Measurements from ENCODE around the gene TPX2. TPM values are rescaled to one million over a fixed set of nuclear protein-coding genes. Genes with fewer than 3 reads are reported as not detected.
A peak's percentile ranks its signal among the peaks of the same experiment; 100 is the strongest.

The TPX2 gene
- total RNA-seq, 2 experiments from 2014 or later = 148 to 159 TPM

GRCh38 chr20:31709939-31710338 lies 29.2 kb upstream of the TPX2 start:
- peaks cover 65% of the 10 kb centered on the region for H3K36me3 Mint-ChIP-seq
- no peaks in the 10 kb centered on the region for H3K9me3 Mint-ChIP-seq (ENCODE audit: low read depth)
- CTCF ChIA-PET = interaction anchor here (0.7 to 22.3 kb wide), 3 partner anchors 13 to 52 kb away, joined by 5 to 685 read pairs (median 48); partner anchors contain the start of gene BCL2L1
- ATAC-seq = no peak
- H3K27ac Mint-ChIP-seq = peak overlapping the region; percentile 9
- H3K4me3 Mint-ChIP-seq = no peak overlapping the region
- no peak for DNase-seq
- H3K4me1 Mint-ChIP-seq = peaks cover 83% of the 10 kb centered on the region
- no peaks in the 10 kb centered on the region for H3K27me3 Mint-ChIP-seq

DNA sequence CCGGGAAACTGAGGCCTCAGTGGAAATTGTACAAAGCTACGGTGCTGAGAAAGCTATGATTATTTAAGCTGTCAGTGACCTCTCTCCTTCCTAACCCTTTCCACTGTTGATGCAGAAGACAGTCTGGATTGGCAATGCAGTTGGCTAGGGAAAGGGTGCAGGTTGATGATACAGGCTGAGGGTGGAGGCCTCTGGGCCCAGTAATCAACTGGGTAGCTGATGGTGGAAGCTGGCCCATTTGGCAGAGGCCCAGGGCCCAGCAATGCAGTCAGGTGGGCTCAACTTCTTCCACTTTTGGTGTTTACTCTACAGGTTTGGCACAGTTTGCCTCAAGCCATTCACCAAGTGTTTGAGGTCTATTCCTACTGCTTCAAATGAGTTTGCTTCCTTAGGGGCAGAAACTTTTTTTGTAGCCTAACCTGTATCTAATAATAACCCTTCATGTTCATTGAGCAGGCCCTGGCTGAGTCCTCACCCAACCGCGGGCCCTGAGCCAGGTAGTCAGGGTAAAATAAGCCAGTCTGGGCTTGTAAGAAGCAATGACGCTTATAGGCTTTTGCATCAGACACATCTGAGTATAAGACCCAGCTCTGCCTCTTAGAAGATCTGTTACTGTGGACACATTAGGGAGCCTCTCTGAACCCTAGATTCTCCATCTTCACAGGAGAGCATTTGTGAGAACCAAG lies 28.5 kb upstream of the TPX2 start:
- Mint-ChIP-seq H3K36me3 (peaks cover 65% of the 10 kb centered on the region), H3K9me3 (ENCODE audit: low read depth) (no peaks in the 10 kb centered on the region), H3K4me1 (peaks cover 85% of the 10 kb centered on the region), H3K4me3 (no peak overlapping the region), H3K27ac (peak overlapping the region; percentile 71), H3K27me3 (no peaks in the 10 kb centered on the region)
- ATAC-seq (no peak), DNase-seq (no peak)
- CTCF ChIA-PET = interaction anchor here (0.6 to 22.3 kb wide), 3 partner anchors 9 to 52 kb away, joined by 3 to 685 read pairs (median 48); partner anchors contain the start of gene BCL2L1

- Mint-ChIP-seq H3K9me3 (ENCODE audit: low read depth) (no peaks in the 10 kb centered on the region), H3K27me3 (no peaks in the 10 kb centered on the region), H3K4me1 (peaks cover 86% of the 10 kb centered on the region), H3K36me3 (peaks cover 71% of the 10 kb centered on the region), H3K27ac (peak overlapping the region; percentile 59), H3K4me3 (no peak overlapping the region)
- no peak for DNase-seq
- no peak for ATAC-seq
- CTCF ChIA-PET = interaction anchor here (0.6 to 22.3 kb wide), 3 partner anchors 8 to 53 kb away, joined by 3 to 685 read pairs (median 48); partner anchors contain the start of gene BCL2L1
Observed at GRCh38 chr20:31711179-31712111, 27.6 kb upstream of the TPX2 start.

- peaks cover 71% of the 10 kb centered on the region for H3K36me3 Mint-ChIP-seq
- peak overlapping the region; percentile 53 for H3K27ac Mint-ChIP-seq
- peaks cover 86% of the 10 kb centered on the region for H3K4me1 Mint-ChIP-seq
- no peak for ATAC-seq
- no peak for DNase-seq
- no peaks in the 10 kb centered on the region for H3K9me3 Mint-ChIP-seq (ENCODE audit: low read depth)
- CTCF ChIA-PET = interaction anchor here (1.9 to 22.3 kb wide), 3 partner anchors 11 to 78 kb away, joined by 5 to 685 read pairs (median 48); partner anchors contain the start of gene BCL2L1
- no peaks in the 10 kb centered on the region for H3K27me3 Mint-ChIP-seq
- H3K4me3 Mint-ChIP-seq = no peak overlapping the region
Observed at GRCh38 chr20:31712112-31712553, 27.0 kb upstream of the TPX2 start.

DNA sequence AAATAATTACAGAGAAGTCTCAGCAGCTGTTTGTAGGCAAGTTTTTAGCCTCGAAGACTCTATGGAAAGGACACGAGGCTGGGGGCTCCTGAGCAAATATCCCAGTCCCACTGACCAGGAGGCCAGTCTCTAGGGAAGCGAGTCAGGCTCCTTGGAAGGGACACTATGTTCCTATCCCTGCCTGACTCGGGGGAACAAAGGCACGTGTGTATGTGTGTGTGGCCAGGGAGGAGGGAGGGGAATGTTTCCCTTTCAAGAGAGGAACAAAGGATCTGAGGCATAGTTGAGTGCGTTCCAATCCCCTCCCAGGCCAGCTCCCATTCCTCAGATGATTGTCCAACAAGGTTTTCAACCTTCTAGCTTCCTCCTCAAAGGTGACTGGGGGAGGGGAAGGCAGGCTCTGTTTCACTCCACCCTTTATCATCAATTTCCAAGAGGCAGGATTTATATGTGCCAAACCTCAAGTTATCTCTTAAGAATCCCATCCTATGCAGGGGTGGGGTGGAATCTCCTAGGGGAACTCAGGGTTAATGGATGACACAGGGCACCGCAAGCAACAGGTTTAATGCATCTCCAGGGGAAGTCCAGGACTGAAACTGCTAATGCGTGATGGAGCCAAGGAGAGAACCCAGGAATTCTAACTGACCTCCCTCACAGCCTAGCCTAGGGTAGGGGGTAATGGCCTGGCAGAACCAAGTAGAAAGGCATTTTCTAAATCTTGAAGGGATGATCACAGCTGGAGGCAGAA lies 26.4 kb upstream of the TPX2 start:
- no peak overlapping the region for H3K27ac Mint-ChIP-seq
- no peak for DNase-seq
- peaks cover 89% of the 10 kb centered on the region for H3K4me1 Mint-ChIP-seq
- CTCF ChIA-PET = interaction anchor here (1.9 to 22.3 kb wide), 3 partner anchors 11 to 79 kb away, joined by 5 to 685 read pairs (median 48); partner anchors contain the start of gene BCL2L1
- H3K36me3 Mint-ChIP-seq = peaks cover 70% of the 10 kb centered on the region
- no peak for ATAC-seq
- H3K27me3 Mint-ChIP-seq = no peaks in the 10 kb centered on the region
- no peaks in the 10 kb centered on the region for H3K9me3 Mint-ChIP-seq (ENCODE audit: low read depth)
- no peak overlapping the region for H3K4me3 Mint-ChIP-seq

DNA sequence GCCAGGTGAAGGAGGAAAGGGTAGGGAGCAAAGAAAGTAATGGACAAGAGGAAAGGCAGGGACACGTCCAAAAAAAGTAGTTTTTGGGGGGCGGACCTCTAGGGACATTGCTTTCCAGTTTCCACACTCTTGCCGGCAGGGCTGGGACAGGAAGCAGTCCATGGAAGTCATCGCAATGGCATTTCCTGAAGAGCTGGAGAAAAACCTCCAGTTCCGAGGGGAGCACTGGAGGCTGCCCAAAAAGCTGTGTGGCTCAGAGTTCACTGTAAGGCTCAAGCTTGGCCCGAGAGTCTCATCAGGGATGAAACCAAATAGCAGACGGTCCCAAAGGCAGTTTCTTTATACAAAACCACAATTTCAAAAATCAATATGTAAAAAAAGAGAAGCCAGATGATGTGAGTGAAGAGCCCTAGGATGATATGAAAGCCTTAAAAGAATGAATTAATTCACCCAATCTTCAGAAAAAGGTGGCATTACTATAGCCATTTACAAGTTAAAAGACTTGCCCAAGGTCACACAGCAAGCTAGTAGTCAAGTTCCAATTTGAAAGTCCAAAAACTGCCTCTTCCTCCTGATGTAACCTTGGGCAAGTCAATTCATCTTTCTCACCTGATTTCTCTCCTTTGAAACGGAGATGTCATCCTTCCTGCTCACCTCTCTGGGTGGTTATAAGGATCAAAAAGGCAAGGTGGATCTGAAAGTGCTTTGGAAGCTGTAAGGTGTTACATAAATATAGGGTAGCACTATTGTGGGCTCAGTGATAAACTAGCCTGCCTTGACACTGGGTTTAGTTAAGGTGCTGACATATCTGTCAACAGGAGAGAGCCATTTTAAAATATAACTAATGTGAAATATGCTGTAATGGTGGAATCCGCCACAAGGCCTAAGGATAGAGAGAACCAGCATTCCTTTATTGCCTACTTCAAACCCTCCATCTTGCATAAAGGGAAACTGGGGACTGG lies 25.5 kb upstream of the TPX2 start:
- H3K9me3 Mint-ChIP-seq (ENCODE audit: low read depth) = no peaks in the 10 kb centered on the region
- H3K4me1 Mint-ChIP-seq = peaks cover 86% of the 10 kb centered on the region
- H3K27me3 Mint-ChIP-seq = no peaks in the 10 kb centered on the region
- peak overlapping the region; percentile 14 for H3K27ac Mint-ChIP-seq
- no peak for DNase-seq
- peaks cover 69% of the 10 kb centered on the region for H3K36me3 Mint-ChIP-seq
- no peak for ATAC-seq
- CTCF ChIA-PET = interaction anchor here (1.9 to 22.3 kb wide), 3 partner anchors 10 to 79 kb away, joined by 5 to 685 read pairs (median 48); partner anchors contain the start of gene BCL2L1
- no peak overlapping the region for H3K4me3 Mint-ChIP-seq

GRCh38 chr20:31715766-31716165 lies 23.3 kb upstream of the TPX2 start:
- no peaks in the 10 kb centered on the region for H3K27me3 Mint-ChIP-seq
- H3K4me1 Mint-ChIP-seq = peaks cover 88% of the 10 kb centered on the region
- H3K27ac Mint-ChIP-seq = peak overlapping the region; percentile 42
- peaks cover 80% of the 10 kb centered on the region for H3K36me3 Mint-ChIP-seq
- H3K4me3 Mint-ChIP-seq = peak overlapping the region; percentile 90
- CTCF ChIA-PET = interaction anchor here (0.9 to 22.3 kb wide), 6 partner anchors 8 to 153 kb away, joined by 3 to 685 read pairs (median 26); partner anchors contain the start of gene BCL2L1
- DNase-seq (no peak), ATAC-seq (no peak)
- no peaks in the 10 kb centered on the region for H3K9me3 Mint-ChIP-seq (ENCODE audit: low read depth)

- DNase-seq (no peak), ATAC-seq (no peak)
- CTCF ChIA-PET = interaction anchor here (0.9 to 22.3 kb wide), 7 partner anchors 7 to 153 kb away, joined by 3 to 685 read pairs (median 9); partner anchors contain the start of gene BCL2L1
- Mint-ChIP-seq H3K4me1 (peaks cover 82% of the 10 kb centered on the region), H3K27ac (peak overlapping the region; percentile 79), H3K9me3 (ENCODE audit: low read depth) (no peaks in the 10 kb centered on the region), H3K36me3 (peaks cover 80% of the 10 kb centered on the region), H3K27me3 (no peaks in the 10 kb centered on the region), H3K4me3 (peak overlapping the region; percentile 90)
Observed at GRCh38 chr20:31716351-31716750, 22.7 kb upstream of the TPX2 start.

DNA sequence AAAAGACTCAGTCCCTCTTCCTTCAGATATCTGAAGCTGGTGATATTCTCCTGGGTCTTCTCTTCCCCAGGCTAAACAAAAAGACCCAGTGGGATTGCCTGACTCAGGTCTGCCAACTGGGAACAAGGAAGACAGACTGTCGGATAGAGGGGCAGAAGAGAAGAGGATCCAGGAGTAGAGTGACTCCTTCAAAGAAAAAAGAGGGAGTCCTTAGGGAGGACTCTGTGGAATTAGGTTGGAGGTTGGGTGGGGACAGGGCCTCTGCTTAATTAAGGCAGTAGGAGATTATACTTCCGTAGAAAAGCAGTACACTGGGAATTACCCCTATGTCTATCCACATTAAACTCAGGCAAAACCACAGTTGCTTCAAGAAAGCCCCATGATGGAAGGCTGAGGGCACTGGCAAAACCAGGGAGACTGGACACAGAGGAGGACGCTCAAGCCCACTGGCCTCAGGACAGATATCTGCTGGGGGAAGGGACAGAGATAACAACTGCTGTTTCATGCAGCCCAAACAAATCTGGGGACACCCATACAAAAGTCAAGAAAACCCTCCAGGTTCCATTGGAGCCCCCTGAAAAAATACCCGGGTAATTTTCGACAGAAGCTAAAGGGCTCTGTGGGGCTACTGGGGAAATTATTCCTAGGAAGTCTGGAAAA lies 22.1 kb upstream of the TPX2 start:
- Mint-ChIP-seq H3K4me3 (peak overlapping the region; percentile 90), H3K9me3 (ENCODE audit: low read depth) (no peaks in the 10 kb centered on the region), H3K4me1 (peaks cover 76% of the 10 kb centered on the region), H3K27ac (peak overlapping the region; percentile 79), H3K27me3 (no peaks in the 10 kb centered on the region), H3K36me3 (peaks cover 83% of the 10 kb centered on the region)
- CTCF ChIA-PET = interaction anchor here (0.9 to 22.3 kb wide), 12 partner anchors 8 to 154 kb away, joined by 3 to 685 read pairs (median 6); no protein-coding TSS in a partner anchor
- ATAC-seq = no peak
- no peak for DNase-seq

DNA sequence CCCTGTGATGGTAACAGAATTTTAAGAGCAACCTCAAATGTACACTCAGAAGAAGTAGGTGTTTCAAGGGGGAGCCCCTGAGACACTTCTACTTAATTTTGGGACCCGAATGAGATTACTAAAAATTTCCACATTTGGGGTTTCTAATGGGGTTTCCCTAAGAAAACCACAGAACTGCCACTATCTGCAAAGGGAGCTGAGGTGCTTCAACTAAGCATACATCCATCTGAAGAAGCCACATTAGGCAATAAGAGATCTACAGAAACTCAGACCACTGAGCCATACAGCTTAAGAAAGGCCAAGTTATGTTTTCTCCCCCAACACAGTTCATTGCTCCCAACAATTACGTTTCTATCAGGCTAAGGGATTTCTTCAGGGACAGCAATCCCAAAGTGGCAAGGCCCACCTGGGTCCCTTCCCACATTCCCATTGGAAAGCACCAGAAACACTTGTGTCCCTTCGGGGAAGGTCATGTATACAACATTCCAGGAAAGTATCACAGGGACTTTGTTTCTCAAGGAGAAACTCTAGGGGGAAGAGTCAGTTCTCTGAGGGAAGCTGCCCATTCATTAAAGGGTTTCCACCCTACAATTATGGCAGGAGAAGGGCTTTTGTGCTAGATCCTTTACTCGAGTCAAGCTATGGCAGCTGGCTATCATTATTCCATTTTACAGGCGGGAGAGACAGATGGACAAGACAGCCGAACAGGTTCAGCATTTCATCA lies 21.4 kb upstream of the TPX2 start:
- ATAC-seq (peak; percentile 31), DNase-seq (peak; percentile 50)
- Mint-ChIP-seq H3K4me3 (peak overlapping the region; percentile 90), H3K27ac (peak overlapping the region; percentile 79), H3K4me1 (peaks cover 72% of the 10 kb centered on the region), H3K9me3 (ENCODE audit: low read depth) (no peaks in the 10 kb centered on the region), H3K27me3 (no peaks in the 10 kb centered on the region), H3K36me3 (peaks cover 84% of the 10 kb centered on the region)
- CTCF ChIA-PET = interaction anchor here (0.6 to 22.3 kb wide), 11 partner anchors 9 to 1061 kb away, joined by 3 to 685 read pairs (median 6); no protein-coding TSS in a partner anchor

All from activated CD8-positive, alpha-beta memory T cell treated with anti-CD3 and anti-CD28 coated beads, Interleukin-2, amount 10 ng/mL, durations not matched to agents 7 days and 5 days (primary cell).